GM18508 (cell line): ENCODE measurements around the gene TRNAU1AP.
"Not testable (repeated sequence)": the region's sequence is repeated elsewhere in the genome, so short reads cannot be mapped to it uniquely, and the experiment has no call there.

Source experiments
- ATAC-seq: cut with Tn5 transposase; IDR thresholded peaks from one replicate; pipeline ENCODE4 v1.9.1; 2021; ENCODE audit warnings: moderate number of reproducible peaks; ENCODE audit not compliant: insufficient read depth, unreplicated experiment

TRNAU1AP gene

DNA sequence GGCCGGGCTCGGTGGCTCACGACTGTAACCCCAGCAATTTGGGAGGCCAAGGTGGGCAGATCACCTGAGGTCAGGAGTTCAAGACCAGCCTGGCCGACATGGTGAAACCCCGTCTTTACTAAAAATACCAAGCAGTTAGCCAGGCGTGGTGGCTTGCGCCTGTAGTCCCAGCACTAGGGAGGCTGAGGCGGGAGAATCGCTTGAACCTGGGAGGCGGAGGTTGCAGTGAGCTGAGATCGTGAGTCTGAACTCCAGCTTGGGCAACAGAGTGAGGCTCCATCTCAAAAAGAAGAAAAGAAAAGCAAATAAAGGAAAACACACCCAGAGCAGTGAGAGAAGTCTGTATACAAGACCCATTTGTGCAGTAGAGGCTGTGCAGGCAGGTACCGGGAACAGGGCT is 32.1 kb upstream of the TRNAU1AP start:
- ATAC-seq: not testable (repeated sequence)

DNA sequence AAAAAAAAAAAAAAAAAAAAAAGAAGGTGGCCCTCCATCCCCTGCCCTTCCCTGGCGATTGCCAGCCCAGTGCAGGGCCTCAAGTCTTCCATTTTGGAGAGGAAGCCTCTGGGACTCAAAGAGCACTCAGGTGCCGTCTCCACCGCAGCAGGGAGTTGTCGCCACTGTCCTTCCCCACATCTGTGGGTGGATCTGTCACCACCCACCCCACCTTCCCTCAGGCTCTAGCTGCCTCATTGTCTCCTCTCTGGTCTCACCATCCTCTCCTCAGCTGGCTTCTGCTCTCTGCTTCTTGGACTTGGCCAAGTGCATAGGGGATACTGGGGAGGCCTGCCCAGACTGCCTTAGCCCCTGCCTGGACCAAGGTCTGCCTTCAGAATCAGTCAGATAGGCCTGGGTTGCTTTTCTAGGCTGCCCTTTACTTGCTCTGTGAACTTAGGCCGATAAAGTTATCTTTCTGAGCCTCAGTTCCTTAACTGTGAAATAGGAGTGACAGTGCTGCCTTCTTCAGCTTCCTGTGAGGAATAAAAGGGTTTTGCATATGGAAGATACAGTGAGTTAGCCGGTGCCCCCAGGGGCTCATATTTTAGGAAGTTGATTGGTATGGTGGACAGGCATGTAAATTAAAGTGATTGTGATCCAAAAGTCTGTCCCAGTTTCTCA is 31.3 kb upstream of the TRNAU1AP start:
- ATAC-seq: no peak

GRCh38 chr1:28522537-28522936 is 30.3 kb upstream of the TRNAU1AP start:
- not testable (repeated sequence) for ATAC-seq

- ATAC-seq: not testable (repeated sequence)
These were observed 27.8 kb upstream of the TRNAU1AP start for GRCh38 chr1:28525002-28525642.

DNA sequence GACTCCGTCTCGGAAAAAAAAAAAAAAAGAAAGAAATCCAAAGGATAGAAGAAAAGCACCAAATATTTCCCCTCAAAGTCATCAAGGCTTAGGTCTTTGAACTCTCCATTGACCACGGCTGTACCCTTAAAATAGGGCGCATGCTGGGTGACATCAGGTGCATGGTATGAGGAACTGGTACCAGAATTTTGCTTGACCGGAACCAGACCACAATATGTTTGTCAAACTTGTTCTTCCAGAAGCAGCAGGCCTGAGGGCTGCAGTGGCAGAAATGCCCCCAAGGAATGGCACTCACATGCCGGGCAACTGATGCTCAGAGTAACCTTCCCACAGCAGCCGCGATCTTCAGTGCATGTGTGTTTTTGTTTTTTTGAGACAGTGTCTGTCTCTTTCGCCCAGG is 26.0 kb upstream of the TRNAU1AP start:
- ATAC-seq: no peak

- ATAC-seq: no peak
These were observed 22.4 kb upstream of the TRNAU1AP start for GRCh38 chr1:28530456-28530855.

GRCh38 chr1:28534671-28535070 is 18.2 kb upstream of the TRNAU1AP start:
- no peak for ATAC-seq

GRCh38 chr1:28535180-28535579 is 17.7 kb upstream of the TRNAU1AP start:
- no peak for ATAC-seq

GRCh38 chr1:28537457-28538199 is 15.3 kb upstream of the TRNAU1AP start:
- no peak for ATAC-seq

DNA sequence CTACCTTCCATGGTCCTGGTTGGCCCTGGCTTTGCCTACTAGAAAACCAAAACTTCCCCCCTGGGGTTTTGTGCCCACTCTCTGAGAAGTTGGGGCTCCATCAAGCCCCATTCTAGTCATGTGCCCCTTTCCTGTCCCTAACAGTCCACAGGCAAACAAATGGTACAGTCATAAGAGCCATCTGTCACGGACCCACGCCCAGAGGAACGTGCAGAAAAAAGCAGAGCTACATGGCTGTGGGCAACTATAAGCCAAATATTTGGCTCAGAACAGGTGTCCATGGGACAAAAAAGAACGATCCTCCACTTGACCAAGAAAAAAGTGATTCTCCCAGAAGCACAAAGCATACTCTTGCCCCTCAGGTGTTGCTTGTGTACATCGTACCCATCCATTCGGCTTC is 14.6 kb upstream of the TRNAU1AP start:
- no peak for ATAC-seq

- ATAC-seq: no peak
These were observed 12.2 kb upstream of the TRNAU1AP start for GRCh38 chr1:28540651-28541050.

DNA sequence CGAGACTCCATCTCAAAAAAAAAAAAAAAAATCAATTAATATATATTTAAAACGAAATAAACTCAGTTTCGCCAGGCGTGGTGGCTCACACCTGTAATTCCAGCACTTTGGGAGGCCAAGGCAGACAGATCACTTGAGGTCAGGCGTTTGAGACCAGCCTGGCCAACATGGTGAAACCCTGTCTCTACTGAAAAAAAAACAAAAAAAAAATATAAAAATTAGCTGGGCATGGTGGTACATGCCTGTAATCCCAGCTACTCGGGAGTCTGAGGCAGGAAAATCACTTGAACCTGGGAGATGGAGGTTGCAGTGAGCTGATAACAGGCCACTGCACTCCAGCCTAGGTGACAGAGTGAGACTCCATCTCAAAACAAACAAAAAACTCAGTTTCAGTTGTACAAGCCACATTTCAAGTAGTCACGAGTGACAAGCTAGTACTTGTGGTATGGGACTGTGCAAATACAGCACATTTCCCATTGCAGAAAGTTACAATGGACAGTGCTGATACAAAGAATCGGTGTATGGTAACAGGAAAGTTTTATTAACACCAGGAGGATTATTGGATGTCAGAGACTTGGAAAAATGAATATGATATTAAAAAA is 11.4 kb upstream of the TRNAU1AP start:
- ATAC-seq: not testable (repeated sequence)

DNA sequence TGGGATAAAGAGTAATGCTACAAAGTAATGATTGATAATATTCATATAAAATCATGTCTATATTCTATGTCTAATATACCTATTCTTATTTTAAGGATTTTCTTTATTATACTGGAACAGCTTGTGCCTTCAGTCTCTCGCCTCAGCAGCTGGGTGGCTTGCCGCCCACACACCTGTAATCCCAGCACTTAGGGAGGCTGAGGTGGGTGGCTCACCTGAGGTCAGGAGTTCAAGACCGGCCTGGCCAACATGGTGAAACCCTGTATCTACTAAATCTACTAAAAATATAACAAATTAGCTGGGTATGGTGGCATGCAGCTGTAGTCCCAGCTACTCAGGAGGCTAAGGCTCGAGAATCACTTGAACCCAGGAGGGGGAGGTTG is 7.6 kb upstream of the TRNAU1AP start:
- ATAC-seq: no peak

DNA sequence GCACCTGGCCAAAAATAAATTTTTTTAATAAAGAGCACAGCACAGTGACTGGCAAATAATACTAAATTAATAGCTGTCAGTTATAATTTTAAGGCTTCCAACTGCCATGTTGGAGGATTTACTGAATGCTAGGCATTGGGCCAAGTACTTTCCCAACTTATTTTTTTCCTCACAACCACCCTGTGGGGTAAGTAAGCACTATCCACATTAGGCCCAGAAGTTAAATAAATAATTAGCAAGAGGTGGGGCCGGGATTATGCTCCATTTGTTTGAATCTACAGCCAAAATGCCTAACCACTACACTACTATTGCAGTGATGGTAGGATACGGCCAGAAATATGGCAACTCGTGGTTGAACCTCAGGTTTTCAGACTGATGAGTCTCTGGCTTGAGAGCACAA is 4.6 kb upstream of the TRNAU1AP start:
- ATAC-seq: no peak

GRCh38 chr1:28551381-28551780 is 1.5 kb upstream of the TRNAU1AP start:
- no peak for ATAC-seq

- no peak for ATAC-seq
These were observed 8.0 kb downstream of the TRNAU1AP start for GRCh38 chr1:28560886-28561285.

DNA sequence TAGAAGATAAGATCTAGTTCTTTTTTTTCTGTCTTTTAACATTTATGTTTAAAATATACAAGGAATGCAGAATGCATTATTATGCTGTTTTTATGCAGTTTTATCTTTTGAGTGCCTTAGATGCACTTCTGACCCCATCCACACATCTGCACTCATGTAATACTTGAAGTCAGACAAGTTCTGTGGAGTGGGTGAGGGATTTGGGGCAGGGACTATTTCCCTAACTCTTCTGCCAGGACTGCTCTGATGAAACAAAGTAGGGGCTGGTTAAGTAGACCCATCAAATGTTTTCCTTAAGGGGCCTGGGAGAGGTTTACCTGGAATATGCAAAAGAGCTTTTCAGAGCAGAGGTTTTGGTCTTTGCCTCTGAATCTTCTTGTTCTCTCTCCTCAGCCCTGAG is 11.4 kb downstream of the TRNAU1AP start:
- ATAC-seq: no peak

DNA sequence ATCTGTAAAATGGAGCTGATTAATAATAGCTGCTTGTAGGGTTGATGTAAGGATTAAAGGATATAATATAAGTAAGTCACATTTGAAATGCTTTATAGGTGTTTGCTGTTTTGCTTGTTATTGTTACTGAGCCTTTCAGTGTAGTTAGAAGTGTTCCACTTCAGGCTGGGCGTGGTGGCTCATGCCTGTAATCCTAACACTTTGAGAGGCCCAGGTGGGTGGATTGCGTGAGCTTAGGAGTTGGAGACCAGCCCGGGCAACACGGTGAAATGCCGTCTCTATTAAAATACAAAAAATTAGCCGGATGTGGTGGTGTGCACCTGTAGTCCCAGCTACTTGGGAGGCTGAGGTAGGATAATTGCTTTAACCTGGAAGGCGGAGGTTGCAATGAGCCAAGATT is 12.2 kb downstream of the TRNAU1AP start:
- no peak for ATAC-seq

DNA sequence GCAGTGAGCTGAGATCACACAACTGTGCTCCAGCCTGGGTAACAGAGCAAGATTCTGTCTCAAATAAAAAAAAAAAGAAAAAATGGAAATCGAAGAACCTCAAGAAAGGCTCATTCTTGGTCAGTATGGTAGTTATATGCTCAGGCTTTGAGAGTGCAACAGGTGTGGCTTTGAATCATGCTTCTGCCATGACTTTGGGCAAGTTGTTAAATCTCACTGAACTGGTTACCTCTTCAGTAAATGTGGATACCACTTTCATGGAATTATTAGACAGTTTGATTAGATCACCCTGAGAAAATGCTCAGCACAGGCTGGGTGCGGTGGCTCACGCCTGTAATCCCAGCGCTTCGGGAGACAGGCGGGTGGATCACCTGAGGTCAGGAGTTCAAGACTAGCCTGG is 12.8 kb downstream of the TRNAU1AP start:
- no peak for ATAC-seq

DNA sequence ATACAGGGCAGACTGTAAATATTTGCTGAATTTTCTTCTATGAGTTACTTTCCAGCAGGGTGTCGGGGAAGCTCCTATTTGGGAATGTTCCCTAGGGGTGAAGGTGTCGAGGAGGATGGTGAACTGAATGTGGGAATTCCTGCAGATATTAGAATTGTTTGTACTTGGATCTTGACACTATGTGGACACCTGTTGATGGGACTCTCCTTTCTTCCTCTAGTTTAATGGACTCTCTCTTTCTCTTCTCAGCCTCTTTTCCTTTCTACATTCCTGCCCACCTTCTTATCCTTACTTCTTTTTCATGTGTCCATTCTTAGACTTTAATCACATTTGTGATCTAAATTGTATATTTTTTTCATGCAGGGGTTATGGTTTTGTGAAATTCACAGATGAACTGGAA is 14.0 kb downstream of the TRNAU1AP start:
- no peak for ATAC-seq

- ATAC-seq: no peak
These were observed 19.0 kb downstream of the TRNAU1AP start for GRCh38 chr1:28571911-28572310.
